AG04449 (cell line): ENCODE data around the gene VSNL1.
"Not testable (repeated sequence)": the region's sequence is repeated elsewhere in the genome, so short reads cannot be mapped to it uniquely, and the experiment has no call there.

Experiments
- CTCF ChIA-PET: fragments of 350-600 bp; formaldehyde crosslinking; extraction: SDS; loops from one replicate; lab custom pipeline; 2021; ENCODE audit warnings: antibody characterized with exemption; lab: Yijun Ruan, JAX
- POLR2A ChIA-PET: fragments of 400-600, 350-600 bp; formaldehyde crosslinking; extraction: SDS; loops from one replicate; lab custom pipeline; 2020; ENCODE audit warnings: antibody characterized with exemption, inconsistent platforms; lab: Yijun Ruan, JAX
- DNase-seq: peaks from one replicate; pipeline ENCODE4 v3.0.0-alpha.2; 2010; ENCODE audit warnings: low read depth, low spot score
- H3K4me3 ChIP-seq: 2 replicates; pipeline ENCODE4 v1.5.1; 2011; ENCODE audit warnings: low read depth, mild to moderate bottlenecking, control low read depth, low read length
- CTCF ChIP-seq: IDR thresholded peaks from one replicate; pipeline ENCODE4 v1.5.1; 2011; ENCODE audit warnings: mild to moderate bottlenecking, moderate library complexity, low read length, control low read depth, inconsistent platforms; ENCODE audit not compliant: insufficient read depth; ENCODE audit errors: missing control alignments

The VSNL1 gene

GRCh38 chr2:17558053-17558452 lies 17.6 kb downstream of the VSNL1 start:
- CTCF ChIA-PET, result interaction anchor here (1.2 kb wide), 1 partner anchor 14 kb away, joined by 3 read pairs; no protein-coding TSS in a partner anchor

DNA sequence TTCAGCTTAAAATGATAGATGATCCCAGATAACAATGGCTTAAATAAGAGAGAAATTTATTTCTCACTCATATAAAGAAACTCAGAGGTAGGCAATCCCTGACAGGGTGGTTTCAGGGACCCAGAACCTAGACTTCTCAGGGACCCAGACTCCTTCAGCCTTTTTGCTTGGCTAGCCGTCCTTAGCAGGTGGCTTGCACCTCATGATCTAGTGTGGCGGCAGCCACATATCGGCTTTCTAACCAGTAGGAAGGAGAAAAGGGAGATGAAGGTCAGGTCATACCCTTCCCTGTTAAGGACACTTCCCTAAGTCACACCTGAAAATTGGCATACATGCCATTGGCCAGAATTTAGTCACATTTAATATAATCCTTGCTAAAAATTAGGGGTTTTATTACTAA lies 18.4 kb downstream of the VSNL1 start:
- ChIA-PET CTCF (interaction anchor here (1.2 kb wide), 1 partner anchor 15 kb away, joined by 3 read pairs; no protein-coding TSS in a partner anchor), POLR2A (no interaction called here)
- no peak for TF ChIP-seq CTCF
- no peak for DNase-seq
- H3K4me3 ChIP-seq, result no peak overlapping the region

More at GRCh38 chr2:17558053-17558452, 17.6 kb downstream of the VSNL1 start:
- H3K4me3 ChIP-seq, result no peak overlapping the region
- POLR2A ChIA-PET, result no interaction called here
- no peak for DNase-seq
- no peak for TF ChIP-seq CTCF

- POLR2A ChIA-PET, CTCF ChIA-PET, H3K4me3 ChIP-seq, DNase-seq: not testable (repeated sequence)
These were observed 25.2 kb downstream of the VSNL1 start for GRCh38 chr2:17565726-17566125.

DNA sequence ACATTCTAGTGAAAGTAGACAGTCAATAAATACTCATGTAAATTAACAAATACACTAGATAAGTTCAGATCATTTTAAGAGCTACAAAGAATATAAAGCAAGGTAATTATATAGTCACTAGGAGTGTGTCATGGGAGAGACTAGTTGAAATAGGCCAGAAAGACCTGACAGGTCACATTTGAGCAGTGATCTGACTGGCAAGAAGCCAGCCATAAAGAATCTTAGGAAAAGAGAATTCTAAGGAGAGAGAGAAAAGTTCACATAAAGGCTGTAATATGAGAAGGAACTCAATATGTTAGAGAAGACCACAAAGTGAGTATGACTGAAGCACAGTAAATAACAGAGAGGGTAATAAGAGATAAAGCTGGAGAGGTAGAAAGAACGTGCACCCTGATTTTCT lies 31.2 kb downstream of the VSNL1 start:
- no peak overlapping the region for H3K4me3 ChIP-seq
- ChIA-PET POLR2A (no interaction called here), CTCF (interaction anchor here (1.1 to 1.2 kb wide), 2 partner anchors 20 to 423 kb away, joined by 3 read pairs; no protein-coding TSS in a partner anchor)
- DNase-seq, result no peak
- TF ChIP-seq CTCF, result no peak

GRCh38 chr2:17573085-17573803 lies 32.7 kb downstream of the VSNL1 start:
- CTCF ChIA-PET, result interaction anchor here (1.0 to 1.2 kb wide), 3 partner anchors 98 to 424 kb away, joined by 3 read pairs; no protein-coding TSS in a partner anchor
- DNase-seq, result no peak
- TF ChIP-seq CTCF, result no peak
- POLR2A ChIA-PET, result no interaction called here
- no peak overlapping the region for H3K4me3 ChIP-seq

GRCh38 chr2:17573804-17574175 lies 33.3 kb downstream of the VSNL1 start:
- no peak for DNase-seq
- POLR2A ChIA-PET, result no interaction called here
- no peak overlapping the region for H3K4me3 ChIP-seq
- no peak for TF ChIP-seq CTCF
- CTCF ChIA-PET, result interaction anchor here (1.0 to 1.3 kb wide), 3 partner anchors 25 to 264 kb away, joined by 3 to 5 read pairs (median 3); no protein-coding TSS in a partner anchor
